Activated CD4-positive, alpha-beta T cell treated with anti-CD3 and anti-CD28 coated beads, Interleukin-2, amount 50 U/mL, for 48 hours (primary cell): ENCODE results near the gene PTPRF.
A peak's percentile ranks its signal among the peaks of the same experiment; 100 is the strongest.
"Not testable (repeated sequence)": the region's sequence is repeated elsewhere in the genome, so short reads cannot be mapped to it uniquely, and the experiment has no call there.

Experiments
- DNase-seq, 2 experiments: peaks; one replicate each; pipeline ENCODE4 v3.0.0-alpha.2; 2020

PTPRF gene

DNA sequence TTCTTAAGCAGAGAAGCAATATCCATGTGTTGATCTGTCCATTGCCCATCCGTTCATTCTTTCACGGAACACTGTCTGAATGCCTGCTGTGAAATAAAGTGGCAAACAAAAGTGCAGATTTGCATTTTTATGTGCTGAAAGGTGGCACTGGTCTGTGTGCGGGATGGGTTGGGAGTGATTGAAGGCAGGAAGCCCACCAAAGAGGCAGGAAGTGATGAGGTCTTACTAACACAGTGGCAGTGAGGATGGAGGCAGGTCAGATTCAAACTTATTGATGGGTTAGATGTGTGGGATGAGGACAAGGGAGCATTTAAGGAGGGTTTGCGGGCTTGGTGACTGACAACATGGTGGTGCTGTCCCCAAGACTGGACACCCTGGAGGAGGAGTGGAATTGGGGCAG is 8.3 kb downstream of the PTPRF start:
- DNase-seq = no peak

DNA sequence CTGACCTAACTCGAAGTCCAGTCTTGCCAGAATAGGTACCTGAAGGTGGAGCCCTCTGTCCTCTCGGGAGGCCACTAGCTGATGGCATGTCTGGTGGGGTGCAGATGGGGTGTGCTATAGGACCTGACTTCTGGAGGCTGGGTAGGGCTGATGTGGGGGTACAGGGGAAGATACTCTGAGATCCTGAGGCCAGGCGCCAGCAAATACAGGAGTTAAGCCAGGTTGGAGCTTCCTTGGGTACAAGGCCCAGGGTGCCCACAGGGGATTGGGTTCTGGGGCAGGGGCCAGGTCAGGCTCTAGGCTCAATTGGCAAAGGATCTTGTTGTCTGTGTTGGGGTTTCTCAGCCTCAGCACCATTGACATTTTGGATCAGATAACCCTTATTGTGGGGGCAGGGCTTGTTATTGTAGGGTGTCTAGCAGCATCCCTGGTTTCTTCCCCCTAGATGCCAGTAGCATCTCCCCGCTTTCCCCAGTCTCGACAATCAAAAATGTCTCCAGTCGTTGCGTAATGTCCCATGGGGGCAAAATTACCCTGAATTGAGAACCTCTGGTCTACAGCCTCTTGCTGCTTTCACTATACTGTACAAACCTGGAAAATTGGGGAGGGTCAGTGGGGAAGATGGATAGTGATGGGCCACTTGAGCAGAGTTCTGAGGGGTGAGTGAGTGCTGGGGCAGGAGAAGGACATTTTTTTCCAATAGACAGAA is 9.2 kb downstream of the PTPRF start:
- DNase-seq = no peak

DNA sequence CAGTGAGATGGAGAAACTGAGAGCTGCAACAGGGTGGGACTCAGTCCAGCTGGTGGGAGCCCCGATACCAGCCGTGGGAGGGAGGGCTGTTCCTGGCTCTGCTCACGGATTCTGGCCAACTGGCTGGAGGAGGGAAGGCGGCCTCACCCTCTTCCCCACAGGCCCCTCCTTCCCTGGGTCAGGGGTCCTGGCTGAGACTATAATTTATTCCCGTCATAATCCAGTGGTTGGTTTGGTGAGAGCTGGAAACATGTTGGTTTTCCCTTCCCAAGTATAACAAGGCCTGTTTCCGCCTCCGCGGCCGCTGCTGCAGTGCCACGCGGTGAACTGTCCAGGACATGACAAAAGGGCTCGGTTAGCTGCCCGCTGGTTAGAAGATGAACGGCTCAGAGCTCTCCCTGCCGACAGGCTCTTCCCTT is 10.0 kb downstream of the PTPRF start:
- DNase-seq = no peak

DNA sequence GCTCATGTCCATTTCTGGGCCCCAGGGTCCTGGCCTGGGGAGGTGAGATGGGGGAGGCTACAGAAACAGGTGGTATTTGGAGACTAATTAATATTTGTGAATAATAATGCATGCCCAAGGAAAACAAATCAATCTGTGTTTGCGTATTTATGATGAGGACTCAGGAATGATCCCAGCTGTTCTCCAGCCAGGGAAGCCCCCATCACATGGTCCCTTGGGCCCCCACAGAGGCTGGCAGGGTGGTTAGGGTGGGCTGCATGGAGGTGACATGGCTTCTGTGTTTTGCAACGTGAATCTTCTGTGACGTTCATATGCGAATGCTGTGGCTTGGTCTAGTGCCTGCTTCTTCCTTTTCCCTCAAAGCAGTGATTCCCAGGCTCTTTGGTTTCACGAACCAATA is 10.5 kb downstream of the PTPRF start:
- DNase-seq = no peak

DNA sequence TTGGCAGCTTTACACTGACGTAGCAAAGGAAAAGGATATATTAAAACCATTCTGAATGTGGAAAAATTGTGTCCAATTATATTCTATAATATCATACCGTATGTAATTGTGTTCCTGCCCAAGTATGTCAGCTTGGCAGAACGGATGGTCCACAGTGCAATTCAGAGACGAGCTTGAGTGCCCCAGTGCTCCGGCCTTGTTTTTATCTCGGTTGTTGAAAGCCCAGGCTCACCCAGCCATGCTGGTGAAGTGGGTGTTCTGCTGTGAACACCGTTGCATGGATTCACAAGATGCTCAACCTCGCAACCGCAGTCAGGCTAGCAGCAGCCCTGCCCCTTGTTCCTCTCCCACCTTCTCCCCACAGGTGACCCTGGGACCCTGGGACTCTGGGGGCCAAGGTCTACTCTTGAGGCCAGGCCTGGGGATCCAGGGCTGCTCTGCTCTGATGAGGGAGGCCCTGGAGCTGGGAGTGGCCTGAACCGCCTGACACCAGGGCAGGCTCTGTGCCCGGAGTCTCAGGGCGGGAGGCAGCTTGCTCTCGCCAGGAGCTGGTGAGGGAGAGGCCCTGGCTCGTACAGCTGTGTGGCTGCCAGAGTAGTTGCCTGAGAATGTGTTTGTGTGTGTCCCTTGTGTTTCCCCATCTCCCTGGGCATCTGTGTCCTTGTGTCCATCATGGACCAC is 11.2 kb downstream of the PTPRF start:
- no peak for DNase-seq

DNA sequence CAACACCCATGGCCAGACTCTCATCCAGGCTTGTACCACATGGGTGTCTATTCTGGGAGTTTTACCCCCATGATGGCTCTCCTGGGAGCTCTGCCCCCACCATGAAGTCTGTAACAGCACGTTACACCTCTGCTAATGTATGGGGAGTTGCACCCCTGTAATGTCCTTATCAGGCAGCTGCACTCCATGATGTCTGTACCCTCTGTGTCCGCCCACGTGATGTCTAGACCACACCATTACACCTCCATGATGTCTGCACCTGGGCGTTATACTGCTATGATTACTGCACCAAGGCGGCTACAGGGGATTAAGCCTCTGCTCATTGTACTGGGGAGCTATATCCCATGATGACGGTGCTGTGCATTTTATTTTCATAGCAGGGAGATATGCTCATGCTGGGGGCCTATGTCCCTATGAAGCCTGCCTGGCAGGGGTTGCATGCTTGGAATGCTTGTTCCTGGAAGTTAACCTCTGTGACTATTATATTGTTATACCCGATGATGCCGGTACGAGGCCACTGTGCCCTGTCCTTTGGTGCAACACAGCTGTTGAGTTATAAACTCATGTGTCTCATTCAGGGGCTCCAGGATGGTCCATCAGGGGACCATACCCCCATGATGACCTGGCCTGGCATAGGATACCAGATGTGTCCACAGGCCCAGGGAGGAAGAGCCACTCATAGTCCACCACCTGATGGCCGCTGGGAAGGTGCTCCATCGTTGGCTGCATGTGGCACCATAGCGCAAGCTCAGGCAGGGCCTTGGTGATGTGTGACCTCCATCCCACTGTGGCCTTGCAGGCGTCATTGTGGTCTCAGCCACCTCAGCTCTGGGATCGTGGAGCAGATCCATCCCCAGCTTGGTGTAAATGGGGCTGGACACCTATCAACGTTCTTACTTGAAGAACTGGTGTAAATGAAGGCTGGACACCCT is 12.1 kb downstream of the PTPRF start:
- DNase-seq = no peak

DNA sequence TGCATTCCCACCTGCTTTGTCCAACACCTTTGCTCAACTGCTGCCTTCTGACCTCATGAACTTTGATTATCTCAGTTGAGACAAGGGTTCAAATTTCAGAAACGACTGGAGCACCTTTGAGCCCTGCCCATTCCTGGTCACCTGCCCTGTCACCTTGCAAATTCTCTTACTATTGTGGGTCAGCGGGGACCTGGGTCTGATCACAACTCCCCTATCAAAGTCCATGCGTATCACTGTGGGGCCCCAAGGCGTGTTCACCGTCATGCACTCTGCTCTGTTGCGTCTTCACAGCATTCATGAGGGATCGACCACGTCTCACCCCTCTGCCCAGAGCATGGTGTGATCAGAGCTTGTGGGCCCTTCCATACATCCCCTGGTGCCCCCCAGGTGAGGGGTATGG is 12.9 kb downstream of the PTPRF start:
- DNase-seq = no peak

DNA sequence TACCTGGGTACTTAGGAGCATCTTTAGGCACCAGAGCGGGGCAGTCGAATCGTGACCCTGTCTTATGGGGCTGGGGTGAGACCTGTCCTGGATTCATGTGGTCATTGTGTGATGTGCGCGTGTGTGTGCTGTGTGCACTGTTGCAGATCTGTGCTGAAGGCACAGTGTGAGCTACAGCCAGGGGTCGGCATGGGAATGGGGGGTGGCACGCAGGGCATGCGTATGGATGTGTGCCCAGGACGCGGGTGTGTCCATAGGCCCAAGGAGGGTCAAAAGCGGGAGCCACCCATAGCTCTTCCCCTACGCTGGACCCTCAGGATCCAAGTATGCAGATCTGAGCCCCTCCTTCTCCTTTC is 14.6 kb downstream of the PTPRF start:
- no peak for DNase-seq

DNA sequence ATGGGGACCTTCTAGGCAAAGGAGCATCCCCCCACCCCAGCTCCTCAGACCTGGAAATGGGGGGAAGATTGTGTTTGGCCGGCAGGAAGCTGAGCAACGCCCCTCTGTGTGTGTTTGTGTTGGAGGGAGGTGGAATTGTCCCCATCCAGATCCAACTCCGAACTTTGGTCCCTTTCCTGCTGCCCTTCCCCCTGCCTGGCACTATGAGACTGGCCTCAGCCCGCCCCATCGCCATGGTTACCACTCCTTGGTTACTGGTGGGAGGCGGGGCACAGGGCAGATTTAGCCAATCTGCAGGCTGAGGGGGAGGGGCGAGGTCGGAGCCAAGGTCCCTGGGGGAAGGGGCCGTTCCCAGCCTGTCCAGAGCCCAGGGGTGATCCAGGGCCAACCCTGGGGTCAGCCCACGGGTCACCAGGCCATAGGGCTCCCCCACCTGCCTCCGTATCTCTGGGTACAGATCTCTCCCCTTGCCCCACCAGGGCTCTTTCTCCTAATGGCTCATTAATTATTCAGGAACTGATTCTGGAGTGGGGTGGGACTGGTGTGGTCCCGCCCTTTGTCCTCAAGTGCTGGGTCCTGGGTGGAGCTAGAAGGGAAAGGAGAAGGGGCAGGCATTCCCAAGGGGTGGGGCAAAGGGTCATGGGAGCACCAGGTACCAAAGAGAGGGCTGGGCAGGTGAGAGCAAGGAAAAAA is 15.2 kb downstream of the PTPRF start:
- DNase-seq = peak in 1 of 2 experiments; percentile 14

DNA sequence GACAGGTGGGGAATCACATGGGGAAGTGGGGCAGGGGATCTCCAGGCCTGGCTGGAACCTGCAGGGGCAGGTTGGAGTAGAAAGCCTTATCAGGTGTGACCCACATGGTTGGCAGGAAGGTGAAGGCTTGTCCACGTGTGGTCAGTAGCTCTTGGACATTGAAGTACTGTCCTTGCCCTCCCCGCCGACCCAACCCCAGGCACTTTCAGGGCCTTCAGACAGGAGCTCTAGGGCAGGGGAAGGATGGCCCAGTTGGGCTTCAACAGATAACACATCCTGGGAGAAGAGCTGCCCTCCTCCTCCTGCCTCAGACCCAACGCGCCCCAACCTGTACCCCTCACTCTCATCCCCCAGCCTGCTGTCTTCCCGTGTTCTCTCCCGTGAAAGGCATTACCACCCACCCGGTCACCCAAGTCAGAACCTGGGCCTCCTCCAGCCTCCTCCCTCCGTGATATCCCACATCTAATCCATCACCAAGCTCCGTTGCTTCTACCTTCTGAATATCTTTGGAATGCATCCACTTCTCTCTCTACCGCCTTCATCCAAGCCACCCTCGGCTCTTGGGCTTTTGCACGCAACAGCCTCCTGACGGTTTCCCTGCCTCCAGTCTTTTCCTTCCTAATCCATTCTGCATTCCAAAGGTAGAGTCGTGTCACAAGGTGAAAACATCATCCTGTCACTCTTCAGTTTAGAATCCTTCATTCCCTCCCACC is 15.9 kb downstream of the PTPRF start:
- DNase-seq = no peak

DNA sequence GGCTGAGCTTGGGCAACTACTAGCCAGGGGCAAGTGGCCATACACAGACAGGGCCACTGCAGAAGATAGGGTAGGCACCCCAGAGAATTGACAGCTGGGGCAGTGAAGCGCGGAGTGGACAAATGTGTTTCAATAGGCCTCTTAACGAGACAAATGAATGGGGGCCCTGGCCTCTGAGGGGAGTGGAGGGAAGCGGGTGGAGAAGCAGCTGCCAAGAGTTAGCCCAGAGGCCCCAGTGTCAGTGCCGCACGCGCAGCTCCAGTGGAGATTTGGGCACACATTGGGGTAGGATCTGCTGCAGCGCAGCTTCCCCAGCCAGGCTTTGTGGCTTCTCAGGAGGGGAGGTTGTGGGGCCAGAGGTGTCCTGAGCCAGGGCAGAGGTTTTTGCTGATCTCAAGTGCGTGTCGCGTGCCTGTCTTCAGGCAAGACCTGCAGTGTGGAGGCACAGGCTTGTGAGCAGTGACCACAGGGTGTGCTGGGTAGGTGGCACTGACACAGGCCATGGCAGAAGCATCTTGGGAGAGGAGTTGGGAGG is 16.9 kb downstream of the PTPRF start:
- no peak for DNase-seq

DNA sequence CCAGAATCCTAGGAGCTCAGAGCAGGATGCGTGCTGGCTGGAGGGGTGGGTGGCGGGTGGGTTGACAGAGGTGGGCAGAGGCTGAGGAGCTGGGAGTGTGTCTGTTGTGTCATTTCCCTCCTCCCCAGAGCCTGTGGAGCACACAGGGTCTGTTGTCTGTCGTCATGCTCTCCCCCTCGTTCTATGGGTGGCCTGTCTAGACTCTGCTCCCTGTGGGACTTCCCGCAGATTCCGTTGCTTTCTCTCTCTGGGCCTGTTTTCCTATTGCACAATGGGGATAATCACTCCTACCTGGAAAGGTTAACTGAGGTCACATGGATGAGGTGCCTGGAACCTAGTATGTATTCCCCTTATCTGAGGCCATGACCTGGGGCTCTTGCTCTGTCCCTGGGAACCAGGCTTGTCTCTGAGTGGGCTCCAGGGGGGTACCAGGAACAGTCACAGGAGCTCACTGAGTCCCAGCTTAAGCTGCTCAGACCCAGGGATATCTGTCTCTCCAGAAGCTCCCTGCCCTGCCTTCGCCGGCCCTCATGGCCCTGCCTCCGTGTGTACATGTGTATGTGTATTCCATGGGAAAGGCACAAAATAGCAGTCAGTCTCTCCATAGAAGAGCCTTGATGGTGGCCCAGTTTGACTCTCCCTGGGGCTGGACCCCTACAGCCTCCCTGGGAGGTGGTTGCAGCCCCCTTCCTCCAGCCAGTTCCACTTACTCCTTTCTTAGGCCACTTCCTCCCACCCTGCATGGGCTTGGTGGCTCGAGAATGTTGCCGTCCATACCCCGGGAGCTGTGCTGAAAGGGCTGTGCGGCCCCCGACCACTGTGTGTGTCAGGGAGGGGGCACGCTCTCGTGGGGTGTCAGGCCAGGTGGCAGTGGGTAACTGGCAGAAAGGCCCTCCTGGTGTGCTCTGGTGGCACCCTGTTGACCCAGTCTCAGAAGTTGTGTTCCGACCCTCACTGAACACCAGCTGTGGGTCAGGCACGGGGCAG is 17.9 kb downstream of the PTPRF start:
- DNase-seq = no peak

DNA sequence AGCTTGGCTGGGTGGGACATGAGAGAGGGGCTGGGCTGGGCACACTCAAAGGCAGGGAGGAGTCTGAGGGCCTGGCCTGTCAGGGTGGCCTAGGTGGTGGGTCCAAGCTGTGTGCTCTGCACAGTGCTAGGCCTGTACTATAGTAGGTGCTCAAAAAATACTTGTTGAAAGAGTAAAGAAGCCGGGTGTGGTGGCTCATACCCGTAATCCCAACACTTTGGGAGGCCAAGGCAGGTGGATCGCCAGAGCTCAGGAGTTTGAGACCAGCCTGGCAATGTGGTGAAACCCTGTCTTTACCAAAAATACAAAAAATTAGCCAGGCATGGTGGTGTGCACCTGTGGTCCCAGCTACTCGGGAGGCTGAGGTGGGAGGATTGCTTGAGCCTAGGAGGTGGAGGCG is 18.7 kb downstream of the PTPRF start:
- not testable (repeated sequence) for DNase-seq

DNA sequence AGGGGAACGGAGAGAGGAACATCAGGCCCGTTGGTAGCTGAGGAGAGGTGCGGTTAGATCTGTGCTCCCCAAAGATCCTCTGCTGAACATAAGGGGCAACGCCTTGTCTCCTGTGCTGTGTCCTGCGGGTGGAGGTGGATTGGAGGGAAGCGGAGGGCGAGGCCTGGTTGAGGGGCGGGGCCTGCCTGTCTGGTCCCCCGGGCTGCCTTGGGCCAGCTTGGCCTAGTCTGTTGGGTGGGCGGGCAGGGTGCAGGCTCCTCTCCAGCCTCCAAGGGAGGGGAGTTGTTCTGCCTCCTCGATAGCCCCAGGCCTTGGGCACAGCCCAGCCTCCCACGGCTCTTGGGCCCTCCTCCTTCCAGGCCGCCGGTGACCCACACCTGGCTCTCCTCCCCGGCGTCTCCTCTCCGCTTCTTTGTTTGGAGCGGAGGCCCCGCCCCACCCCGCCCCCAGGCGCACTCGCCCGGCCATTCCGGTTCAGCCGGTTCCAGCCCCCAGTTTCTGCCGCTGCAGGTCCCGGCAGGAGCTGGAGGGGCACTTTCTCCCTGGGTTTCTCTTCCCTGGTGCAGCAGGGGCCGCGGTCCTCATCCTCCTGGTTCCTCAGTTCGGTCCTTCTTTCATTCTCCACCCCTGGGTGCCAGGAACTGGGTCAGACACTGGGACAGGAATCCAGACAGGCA is 19.4 kb downstream of the PTPRF start:
- peak; percentile 15 to 20 for DNase-seq

DNA sequence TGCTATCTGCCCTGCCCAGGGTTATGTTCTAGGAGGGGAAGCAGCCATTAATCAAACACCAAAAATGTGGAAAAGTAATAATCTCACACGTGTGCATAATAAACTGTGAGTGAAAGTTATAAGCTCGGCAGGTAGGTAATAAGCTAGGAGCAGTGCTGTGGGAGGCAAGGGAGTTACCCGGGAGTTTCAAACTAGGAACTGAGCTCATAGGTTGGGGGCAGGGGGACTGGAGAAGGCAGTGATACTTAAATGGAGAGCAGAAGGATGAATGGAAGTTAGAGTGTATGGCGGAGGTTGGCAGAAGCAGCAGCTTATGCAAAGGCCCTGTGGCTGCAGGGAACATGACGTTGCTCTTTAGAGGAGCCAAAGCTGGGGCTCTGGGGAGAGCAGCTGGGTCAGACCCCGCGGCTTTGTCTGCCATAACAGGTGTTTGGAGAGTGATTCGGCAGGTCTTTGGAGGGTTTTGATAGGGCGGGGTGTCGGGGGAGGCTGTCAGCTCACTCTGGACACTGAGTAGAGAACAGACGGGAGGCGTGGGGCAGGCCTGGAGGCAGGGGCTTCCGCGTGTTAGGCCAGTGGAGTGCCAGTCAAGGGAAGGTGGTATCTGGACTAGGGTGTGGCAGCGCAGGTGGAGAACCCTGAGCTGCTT is 20.0 kb downstream of the PTPRF start:
- no peak for DNase-seq

DNA sequence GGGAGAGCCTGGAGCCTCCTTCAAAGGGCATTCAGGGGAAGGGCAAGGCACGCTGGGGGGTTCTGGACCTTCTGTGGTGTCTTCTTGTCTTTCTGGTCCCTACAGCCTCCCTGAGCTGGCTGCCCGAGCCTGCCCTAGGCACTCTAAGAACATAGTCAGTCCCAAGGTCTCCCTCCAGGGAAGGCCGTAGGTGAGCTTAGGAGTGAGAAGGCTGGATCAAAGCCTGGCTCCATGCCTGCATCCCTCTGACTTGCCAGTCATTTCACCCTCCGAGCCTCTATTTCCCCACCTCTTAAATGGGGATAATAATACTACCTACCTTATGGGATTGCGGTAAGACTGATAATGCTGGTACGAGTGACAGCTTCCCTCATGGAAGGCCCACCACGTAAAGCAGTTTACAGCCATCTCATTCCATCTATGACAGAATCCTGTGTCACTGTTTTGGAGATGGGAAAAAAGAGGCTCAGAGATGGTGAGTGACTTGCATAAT is 20.8 kb downstream of the PTPRF start:
- DNase-seq = no peak

DNA sequence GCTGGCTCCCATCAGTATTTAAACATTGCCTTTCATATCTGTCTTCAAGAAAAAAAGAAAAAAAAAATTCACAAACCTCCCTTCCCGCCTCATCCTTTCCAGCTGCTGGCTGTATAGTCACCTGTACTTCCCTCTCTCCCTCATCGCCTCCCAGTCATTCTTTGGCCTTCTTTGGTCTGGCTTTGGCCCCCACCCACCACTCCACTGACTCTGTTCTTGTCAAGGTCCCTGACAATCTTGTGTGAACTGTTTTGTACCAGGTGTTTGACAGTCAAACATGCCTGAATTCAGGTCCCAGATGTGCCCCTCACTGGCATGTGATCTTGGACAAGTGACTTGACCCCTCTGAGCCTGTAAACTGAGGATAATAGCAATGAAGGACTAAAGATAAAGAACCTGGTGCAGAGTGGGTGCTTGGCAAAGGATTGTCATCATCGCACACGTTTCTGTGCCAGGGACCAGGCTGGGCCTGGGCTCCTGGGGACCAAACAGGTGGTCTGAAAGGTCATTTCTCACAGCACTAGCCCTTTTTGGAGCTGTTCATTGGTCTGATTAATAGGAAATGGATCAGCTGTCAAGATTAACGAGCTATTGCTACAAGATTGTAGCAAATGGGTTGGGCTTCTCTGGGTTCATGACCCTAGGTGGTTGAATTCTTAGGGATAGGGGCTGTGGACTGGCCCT is 21.5 kb downstream of the PTPRF start:
- DNase-seq = no peak

DNA sequence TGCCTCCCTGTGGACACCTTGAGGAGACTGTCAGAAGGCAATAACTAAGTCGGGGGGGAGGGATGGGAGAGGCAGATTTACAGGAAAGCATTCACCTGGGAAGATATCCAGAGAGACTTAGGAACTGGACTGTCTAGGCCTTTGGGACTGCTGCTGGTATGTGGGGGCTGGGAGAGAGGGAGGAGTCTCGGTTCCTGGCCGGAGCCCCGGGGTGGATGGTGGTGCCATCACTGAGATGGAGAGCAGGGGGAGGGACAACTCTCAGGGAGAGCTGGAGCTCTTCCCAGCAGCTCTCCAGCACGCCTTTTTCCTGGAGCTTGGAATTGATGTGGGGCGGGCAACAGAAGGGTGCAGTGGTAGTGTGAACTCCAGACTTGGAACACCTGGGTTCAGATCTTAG is 22.1 kb downstream of the PTPRF start:
- DNase-seq = no peak

DNA sequence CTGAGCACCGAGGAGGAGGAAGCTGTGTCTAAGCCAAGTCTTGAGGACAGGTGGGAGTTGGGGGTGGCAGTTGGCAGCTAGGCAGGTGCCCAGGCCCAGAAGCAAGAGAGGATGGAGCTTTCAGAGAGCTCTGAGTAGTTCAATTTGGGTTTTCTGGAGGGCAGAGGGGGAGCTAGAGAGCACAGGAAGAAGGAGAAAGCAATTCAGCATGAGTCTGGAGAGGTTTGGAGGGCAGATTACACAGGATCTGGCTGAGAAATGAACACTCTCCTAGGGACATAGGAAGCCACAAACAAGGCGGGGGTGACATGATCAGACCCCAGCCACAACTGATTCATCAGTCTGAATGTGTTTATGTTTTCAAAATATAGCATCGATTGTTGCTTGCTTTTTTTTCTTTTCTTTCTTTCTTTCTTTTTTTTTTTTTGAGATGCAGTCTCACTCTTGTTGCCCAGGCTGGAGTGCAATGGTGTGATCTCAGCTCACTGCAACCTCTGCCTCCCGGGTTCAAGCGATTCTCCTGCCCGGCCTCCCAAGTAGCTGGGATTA is 23.8 kb downstream of the PTPRF start:
- peak in 1 of 2 experiments; percentile 24 for DNase-seq
